ENCODE measurements around the gene HK2. TPM values are rescaled to one million over a fixed set of nuclear protein-coding genes. Genes with fewer than 3 reads are reported as not detected.
"Not testable (repeated sequence)": the region's sequence is repeated elsewhere in the genome, so short reads cannot be mapped to it uniquely, and the experiment has no call there.

HK2 gene
- total and polyA plus RNA-seq, 7 experiments from 2014 or later: 3.6 to 74.6 (median 12.1) TPM

- H3K9me3 Mint-ChIP-seq: no peaks in the 10 kb centered on the region
- H3K9me3 ChIP-seq (ENCODE audit: control insufficient read depth in 2 of 3, low read length in 3 of 3): no peaks in the 10 kb centered on the region
- intact Hi-C loops (cut with micrococcal nuclease): no loop called here
- no peak for DNase-seq
- H3K36me3 ChIP-seq (ENCODE audit: control insufficient read depth in 2 of 3, insufficient read depth in 3 of 3, low read length in 3 of 3): peaks cover 0 to 18% (median 0%) of the 10 kb centered on the region in 3 experiments
- H3K27ac Mint-ChIP-seq: no peak overlapping the region
- no peak overlapping the region for H3K4me3 ChIP-seq (ENCODE audit: low read length)
- H3K36me3 Mint-ChIP-seq: peaks cover 4 to 27% (median 20%) of the 10 kb centered on the region in 5 donors
- no peak for ATAC-seq
- H3K27ac ChIP-seq (ENCODE audit: low read depth, low read length): no peak overlapping the region
- H3K4me1 Mint-ChIP-seq: peaks cover 33 to 56% (median 41%) of the 10 kb centered on the region in 7 donors
- H3K27me3 ChIP-seq (ENCODE audit: control insufficient read depth in 2 of 2, insufficient read depth in 2 of 2, low read length in 2 of 2): no peaks in the 10 kb centered on the region
- H3K4me3 Mint-ChIP-seq: no peak overlapping the region
- H3K4me1 ChIP-seq (ENCODE audit: control insufficient read depth in 2 of 2, insufficient read depth in 2 of 2, low read length in 2 of 2): peaks cover 14 to 18% of the 10 kb centered on the region in 2 donors
- POLR2A ChIA-PET: no interaction called here
- CTCF ChIA-PET: interaction anchor here (1.4 kb wide), 1 partner anchor 15 kb away, joined by 4 read pairs; no protein-coding TSS in a partner anchor
- no peaks in the 10 kb centered on the region for H3K27me3 Mint-ChIP-seq
Observed at GRCh38 chr2:74854401-74854800, 20.5 kb downstream of the HK2 start.

GRCh38 chr2:74855114-74855707 is 21.3 kb downstream of the HK2 start:
- Histone ChIP-seq H3K4me1 (ENCODE audit: control insufficient read depth in 2 of 2, insufficient read depth in 2 of 2, low read length in 2 of 2) (peaks cover 6 to 11% of the 10 kb centered on the region in 2 donors), H3K36me3 (ENCODE audit: control insufficient read depth in 2 of 3, insufficient read depth in 3 of 3, low read length in 3 of 3) (peaks cover 0 to 18% (median 0%) of the 10 kb centered on the region in 3 experiments)
- POLR2A ChIA-PET; H3K9me3 Mint-ChIP-seq; H3K4me3 Mint-ChIP-seq; H3K27ac ChIP-seq (ENCODE audit: low read depth, low read length); H3K27me3 ChIP-seq (ENCODE audit: control insufficient read depth in 2 of 2, insufficient read depth in 2 of 2, low read length in 2 of 2); H3K27me3 Mint-ChIP-seq; intact Hi-C loops (cut with micrococcal nuclease); DNase-seq; ATAC-seq; H3K9me3 ChIP-seq (ENCODE audit: control insufficient read depth in 2 of 3, low read length in 3 of 3); H3K4me3 ChIP-seq (ENCODE audit: low read length): not testable (repeated sequence)
- peak overlapping the region in 3 of 9 donors; percentile 32 to 80 (median 40) for H3K27ac Mint-ChIP-seq
- peaks cover 25 to 49% (median 33%) of the 10 kb centered on the region in 7 donors for H3K4me1 Mint-ChIP-seq
- CTCF ChIA-PET: interaction anchor here (1.5 kb wide), 1 partner anchor 19 kb away, joined by 3 read pairs; no protein-coding TSS in a partner anchor
- H3K36me3 Mint-ChIP-seq: peaks cover 4 to 30% (median 22%) of the 10 kb centered on the region in 5 donors

- peak overlapping the region in 3 of 9 donors; percentile 0 to 15 (median 4) for H3K27ac Mint-ChIP-seq
- H3K4me3 ChIP-seq (ENCODE audit: low read length): no peak overlapping the region
- no peaks in the 10 kb centered on the region for H3K27me3 ChIP-seq (ENCODE audit: control insufficient read depth in 2 of 2, insufficient read depth in 2 of 2, low read length in 2 of 2)
- H3K9me3 Mint-ChIP-seq: no peaks in the 10 kb centered on the region
- no peaks in the 10 kb centered on the region for H3K27me3 Mint-ChIP-seq
- H3K4me3 Mint-ChIP-seq: no peak overlapping the region
- H3K4me1 ChIP-seq (ENCODE audit: control insufficient read depth in 2 of 2, insufficient read depth in 2 of 2, low read length in 2 of 2): peaks cover 0 to 2% of the 10 kb centered on the region in 2 donors
- peaks cover 4 to 30% (median 24%) of the 10 kb centered on the region in 5 donors for H3K36me3 Mint-ChIP-seq
- no peak for ATAC-seq
- intact Hi-C loops (cut with micrococcal nuclease): no loop called here
- ChIA-PET POLR2A (no interaction called here), CTCF (interaction anchor here (1.5 kb wide), 1 partner anchor 20 kb away, joined by 3 read pairs; no protein-coding TSS in a partner anchor)
- peaks cover 16 to 44% (median 24%) of the 10 kb centered on the region in 7 donors for H3K4me1 Mint-ChIP-seq
- H3K27ac ChIP-seq (ENCODE audit: low read depth, low read length): no peak overlapping the region
- DNase-seq: no peak
- H3K36me3 ChIP-seq (ENCODE audit: control insufficient read depth in 2 of 3, insufficient read depth in 3 of 3, low read length in 3 of 3): peaks cover 0 to 18% (median 0%) of the 10 kb centered on the region in 3 experiments
- H3K9me3 ChIP-seq (ENCODE audit: control insufficient read depth in 2 of 3, low read length in 3 of 3): no peaks in the 10 kb centered on the region
Observed at GRCh38 chr2:74856004-74856578, 22.2 kb downstream of the HK2 start.

- H3K27me3 Mint-ChIP-seq: no peaks in the 10 kb centered on the region
- DNase-seq (no peak), ATAC-seq (no peak)
- peaks cover 4 to 30% (median 24%) of the 10 kb centered on the region in 5 donors for H3K36me3 Mint-ChIP-seq
- H3K4me3 ChIP-seq (ENCODE audit: low read length): no peak overlapping the region
- ChIA-PET CTCF (interaction anchor here (0.9 kb wide), 1 partner anchor 19 kb away, joined by 3 read pairs; no protein-coding TSS in a partner anchor), POLR2A (interaction anchor here (0.9 kb wide), 1 partner anchor 10 kb away, joined by 4 read pairs; no protein-coding TSS in a partner anchor)
- H3K27ac ChIP-seq (ENCODE audit: low read depth, low read length): no peak overlapping the region
- H3K36me3 ChIP-seq (ENCODE audit: control insufficient read depth in 2 of 3, insufficient read depth in 3 of 3, low read length in 3 of 3): peaks cover 0 to 18% (median 0%) of the 10 kb centered on the region in 3 experiments
- H3K9me3 Mint-ChIP-seq: no peaks in the 10 kb centered on the region
- H3K9me3 ChIP-seq (ENCODE audit: control insufficient read depth in 2 of 3, low read length in 3 of 3): no peaks in the 10 kb centered on the region
- peaks cover 12 to 40% (median 19%) of the 10 kb centered on the region in 7 donors for H3K4me1 Mint-ChIP-seq
- no peaks in the 10 kb centered on the region for H3K4me1 ChIP-seq (ENCODE audit: control insufficient read depth in 2 of 2, insufficient read depth in 2 of 2, low read length in 2 of 2)
- no peak overlapping the region for H3K4me3 Mint-ChIP-seq
- intact Hi-C loops (cut with micrococcal nuclease): no loop called here
- no peaks in the 10 kb centered on the region for H3K27me3 ChIP-seq (ENCODE audit: control insufficient read depth in 2 of 2, insufficient read depth in 2 of 2, low read length in 2 of 2)
- H3K27ac Mint-ChIP-seq: peak overlapping the region in 1 of 9 donors; percentile 15
Observed at GRCh38 chr2:74856599-74856998, 22.7 kb downstream of the HK2 start.

GRCh38 chr2:74857215-74857614 is 23.3 kb downstream of the HK2 start:
- H3K4me1 ChIP-seq (ENCODE audit: control insufficient read depth in 2 of 2, insufficient read depth in 2 of 2, low read length in 2 of 2): no peaks in the 10 kb centered on the region
- H3K27ac Mint-ChIP-seq: no peak overlapping the region
- ATAC-seq (no peak), DNase-seq (no peak)
- H3K36me3 Mint-ChIP-seq: peaks cover 4 to 30% (median 26%) of the 10 kb centered on the region in 5 donors
- no peaks in the 10 kb centered on the region for H3K9me3 ChIP-seq (ENCODE audit: control insufficient read depth in 2 of 3, low read length in 3 of 3)
- no peaks in the 10 kb centered on the region for H3K27me3 Mint-ChIP-seq
- ChIA-PET CTCF (interaction anchor here (0.9 kb wide), 1 partner anchor 18 kb away, joined by 3 read pairs; no protein-coding TSS in a partner anchor), POLR2A (interaction anchor here (0.9 kb wide), 1 partner anchor 10 kb away, joined by 4 read pairs; no protein-coding TSS in a partner anchor)
- no peaks in the 10 kb centered on the region for H3K27me3 ChIP-seq (ENCODE audit: control insufficient read depth in 2 of 2, insufficient read depth in 2 of 2, low read length in 2 of 2)
- peaks cover 0 to 18% (median 0%) of the 10 kb centered on the region in 3 experiments for H3K36me3 ChIP-seq (ENCODE audit: control insufficient read depth in 2 of 3, insufficient read depth in 3 of 3, low read length in 3 of 3)
- H3K4me3 Mint-ChIP-seq: no peak overlapping the region
- no peaks in the 10 kb centered on the region for H3K9me3 Mint-ChIP-seq
- intact Hi-C loops (cut with micrococcal nuclease): no loop called here
- no peak overlapping the region for H3K4me3 ChIP-seq (ENCODE audit: low read length)
- H3K4me1 Mint-ChIP-seq: peaks cover 6 to 40% (median 18%) of the 10 kb centered on the region in 7 donors
- no peak overlapping the region for H3K27ac ChIP-seq (ENCODE audit: low read depth, low read length)

- no peak for DNase-seq
- ChIA-PET POLR2A (interaction anchor here (0.6 kb wide), 1 partner anchor 77 kb away, joined by 3 read pairs; no protein-coding TSS in a partner anchor), CTCF (interaction anchor here (0.6 kb wide), 2 partner anchors 118 to 258 kb away, joined by 3 to 10 read pairs; no protein-coding TSS in a partner anchor)
- peaks cover 0 to 18% (median 0%) of the 10 kb centered on the region in 3 experiments for H3K36me3 ChIP-seq (ENCODE audit: control insufficient read depth in 2 of 3, insufficient read depth in 3 of 3, low read length in 3 of 3)
- Mint-ChIP-seq H3K36me3 (peaks cover 4 to 29% (median 25%) of the 10 kb centered on the region in 5 donors), H3K9me3 (no peaks in the 10 kb centered on the region), H3K4me3 (no peak overlapping the region), H3K4me1 (peaks cover 5 to 43% (median 19%) of the 10 kb centered on the region in 7 donors), H3K27me3 (no peaks in the 10 kb centered on the region), H3K27ac (no peak overlapping the region)
- intact Hi-C loops (cut with micrococcal nuclease): no loop called here
- no peaks in the 10 kb centered on the region for H3K27me3 ChIP-seq (ENCODE audit: control insufficient read depth in 2 of 2, insufficient read depth in 2 of 2, low read length in 2 of 2)
- no peak for ATAC-seq
- no peak overlapping the region for H3K27ac ChIP-seq (ENCODE audit: low read depth, low read length)
- H3K9me3 ChIP-seq (ENCODE audit: control insufficient read depth in 2 of 3, low read length in 3 of 3): no peaks in the 10 kb centered on the region
- no peaks in the 10 kb centered on the region for H3K4me1 ChIP-seq (ENCODE audit: control insufficient read depth in 2 of 2, insufficient read depth in 2 of 2, low read length in 2 of 2)
- no peak overlapping the region for H3K4me3 ChIP-seq (ENCODE audit: low read length)
Observed at GRCh38 chr2:74857725-74858124, 23.8 kb downstream of the HK2 start.
